GM20431 (cell line): ENCODE measurements around the gene MORC2.

Experiments used
- in situ Hi-C: fragments of 300-500 bp; cut with MseI, MboI; formaldehyde crosslinking; loops from one replicate; pipeline ENCODE4 v1.15.0; 2020; ENCODE audit warnings: low sequenced_read_pairs; ENCODE audit not compliant: unreplicated experiment

MORC2 gene

GRCh38 chr22:30891781-30892180 lies 76.8 kb downstream of the MORC2 start:
- in situ Hi-C loops: loop anchor here (25.0 kb wide), 1 partner anchor 254 kb away; the partner anchor contains the start of gene SLC35E4

GRCh38 chr22:30891443-30891755 lies 77.2 kb downstream of the MORC2 start:
- in situ Hi-C loops: loop anchor here (25.0 kb wide), 1 partner anchor 254 kb away; the partner anchor contains the start of gene SLC35E4

DNA sequence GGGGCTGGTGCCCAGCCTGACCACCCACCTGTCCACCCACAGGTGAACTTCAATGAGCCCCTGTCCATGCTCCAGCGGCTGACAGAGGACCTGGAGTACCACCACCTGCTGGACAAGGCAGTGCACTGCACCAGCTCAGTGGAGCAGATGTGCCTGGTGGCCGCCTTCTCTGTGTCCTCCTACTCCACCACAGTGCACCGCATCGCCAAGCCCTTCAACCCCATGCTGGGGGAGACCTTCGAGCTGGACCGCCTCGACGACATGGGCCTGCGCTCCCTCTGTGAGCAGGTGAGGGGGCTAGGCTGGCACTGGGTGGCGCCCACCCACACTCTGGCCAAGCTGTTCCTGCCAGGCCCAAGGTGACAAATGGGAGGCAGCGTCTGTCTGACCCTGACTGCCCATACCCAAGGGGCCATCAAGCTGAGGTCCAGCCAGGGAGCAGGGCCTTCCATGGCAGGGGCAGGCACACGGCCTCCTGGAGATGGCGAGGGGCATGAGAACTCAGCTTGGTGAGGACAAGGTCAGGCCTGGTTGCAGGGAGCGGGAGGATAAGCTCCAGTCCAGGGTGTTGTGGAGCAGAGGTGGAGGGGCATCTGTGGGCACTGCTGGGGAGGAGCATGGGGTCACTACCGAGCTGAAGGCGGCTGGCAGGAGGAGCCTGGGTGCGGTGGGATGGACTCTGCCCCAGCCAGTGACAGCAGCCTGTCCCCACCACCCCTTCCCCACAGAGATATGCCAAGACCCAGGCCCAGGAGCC lies 77.7 kb downstream of the MORC2 start:
- in situ Hi-C loops: loop anchor here (25.0 kb wide), 1 partner anchor 254 kb away; the partner anchor contains the start of gene SLC35E4

DNA sequence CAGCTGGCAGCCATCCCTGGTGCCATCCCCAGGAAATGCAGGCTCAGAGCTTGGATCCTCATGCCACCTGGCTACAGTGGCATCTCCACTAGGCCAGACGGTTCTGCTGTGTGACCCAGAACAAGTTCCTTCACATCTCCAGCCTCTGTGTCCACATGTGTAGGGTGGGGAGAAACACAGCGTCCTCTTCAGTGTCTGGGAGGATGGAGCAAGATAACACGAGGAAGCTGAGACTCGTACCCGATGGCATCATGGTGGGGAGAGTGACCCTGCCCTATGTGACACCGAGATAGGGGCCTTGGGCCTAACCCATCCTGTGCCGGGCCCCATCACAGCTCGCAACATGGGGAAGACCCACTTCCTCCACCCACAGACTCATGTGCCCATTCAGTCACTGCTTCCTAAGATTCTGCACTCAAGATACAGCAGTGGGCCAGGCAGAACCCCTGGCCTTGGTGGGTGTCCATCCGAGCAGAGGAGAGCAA lies 78.5 kb downstream of the MORC2 start:
- in situ Hi-C loops: loop anchor here (25.0 kb wide), 1 partner anchor 253 kb away; the partner anchor contains the start of gene SLC35E4

DNA sequence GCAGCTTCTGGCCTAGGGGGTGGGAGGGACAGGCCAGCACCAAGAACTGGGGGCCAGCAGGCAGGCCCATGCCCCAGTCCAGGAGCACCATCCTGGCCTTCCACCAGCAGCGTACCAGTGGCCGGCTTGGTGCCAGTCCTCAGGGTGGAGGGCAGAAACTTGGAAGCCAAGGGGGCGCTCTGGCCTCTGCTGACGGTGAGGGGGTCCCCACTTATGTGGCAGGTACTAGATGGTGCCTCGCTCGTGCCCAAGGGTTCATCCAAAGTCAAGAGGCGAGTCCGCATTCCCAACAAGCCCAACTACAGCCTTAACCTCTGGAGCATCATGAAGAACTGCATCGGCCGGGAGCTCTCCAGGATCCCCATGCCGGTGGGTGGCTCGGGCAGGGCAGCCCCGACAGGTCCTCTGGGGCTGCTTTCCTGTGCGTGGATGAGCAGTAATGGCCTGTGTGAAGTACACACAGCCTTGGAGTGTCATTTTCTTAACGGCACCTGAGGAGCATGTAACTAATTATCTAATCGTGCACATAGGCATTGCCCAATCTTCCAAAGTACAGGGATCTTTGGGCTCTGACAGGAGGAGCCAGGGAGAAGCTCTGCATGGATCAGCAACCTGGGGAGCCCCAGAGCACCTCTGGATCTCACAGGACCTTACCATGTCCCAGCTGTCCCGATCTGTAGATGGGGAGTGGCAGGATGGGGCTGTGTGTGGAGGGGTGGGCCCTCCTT lies 79.1 kb downstream of the MORC2 start:
- in situ Hi-C loops: loop anchor here (25.0 kb wide), 1 partner anchor 252 kb away; the partner anchor contains the start of gene SLC35E4

DNA sequence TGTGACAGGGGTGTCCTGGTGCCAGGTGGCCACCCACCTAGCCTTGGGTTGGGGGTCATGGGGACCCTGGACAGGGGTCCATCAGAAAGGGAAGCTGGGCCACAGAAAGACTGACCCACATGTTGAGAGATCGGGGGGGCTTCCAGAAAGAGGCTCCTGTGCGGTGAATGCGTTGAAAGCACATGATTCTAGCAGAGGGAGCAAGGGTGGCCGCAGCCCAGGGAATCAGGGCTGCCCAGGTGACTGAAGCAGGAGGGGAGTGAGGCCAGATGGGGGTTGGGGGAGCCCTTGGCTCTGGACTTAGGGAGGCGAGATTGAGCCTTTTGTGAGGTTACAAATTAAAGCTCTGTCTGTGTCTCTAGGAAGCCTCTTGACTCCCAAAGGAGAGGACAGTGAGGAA lies 80.7 kb downstream of the MORC2 start:
- in situ Hi-C loops: loop anchor here (25.0 kb wide), 1 partner anchor 251 kb away; the partner anchor contains the start of gene SLC35E4

GRCh38 chr22:30887453-30887852 lies 81.1 kb downstream of the MORC2 start:
- in situ Hi-C loops: loop anchor here (25.0 kb wide), 1 partner anchor 250 kb away; the partner anchor contains the start of gene SLC35E4

DNA sequence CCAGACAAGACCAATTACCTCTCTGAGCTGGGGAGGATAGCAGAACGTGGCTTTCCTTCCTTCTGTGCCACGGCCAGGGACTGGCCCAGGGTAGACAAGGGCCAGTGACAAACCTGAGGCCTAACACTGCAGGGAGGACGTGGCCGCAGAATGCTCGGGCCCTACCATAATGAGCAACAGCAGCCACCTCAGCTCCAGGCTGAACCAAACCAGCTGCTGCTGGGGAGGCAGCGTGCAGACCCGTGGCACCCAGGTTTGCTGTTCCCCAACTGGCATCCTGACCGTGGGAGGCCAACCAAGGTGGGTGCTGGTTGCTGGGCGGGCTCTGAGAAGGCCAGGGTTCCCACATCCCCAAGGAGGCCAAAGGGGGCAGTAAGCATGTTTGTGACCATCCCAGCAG lies 83.0 kb downstream of the MORC2 start:
- in situ Hi-C loops: loop anchor here (25.0 kb wide), 1 partner anchor 248 kb away; the partner anchor contains the start of gene SLC35E4

DNA sequence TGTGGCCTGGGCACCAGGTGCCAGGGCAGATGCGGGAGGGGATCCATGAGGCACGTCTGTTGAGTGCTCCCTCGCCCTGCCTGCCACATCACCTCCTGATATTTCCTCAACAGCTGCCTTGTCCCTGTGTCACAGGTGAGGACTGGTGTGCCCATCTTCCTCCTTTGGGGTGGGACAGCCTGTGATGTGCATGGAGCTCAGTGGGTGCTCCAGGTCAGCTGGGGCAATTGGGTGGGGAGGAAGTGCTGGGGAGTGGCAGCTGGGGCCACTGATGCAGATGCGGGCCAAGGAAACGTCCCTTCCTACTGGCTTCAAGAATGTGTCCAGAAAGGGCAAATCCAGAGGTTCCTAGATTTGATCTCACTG lies 83.6 kb downstream of the MORC2 start:
- in situ Hi-C loops: loop anchor here (25.0 kb wide), 1 partner anchor 248 kb away; the partner anchor contains the start of gene SLC35E4

GRCh38 chr22:30884211-30885000 lies 84.2 kb downstream of the MORC2 start:
- in situ Hi-C loops: loop anchor here (25.0 kb wide), 1 partner anchor 247 kb away; the partner anchor contains the start of gene SLC35E4

GRCh38 chr22:30883586-30884145 lies 84.9 kb downstream of the MORC2 start:
- in situ Hi-C loops: loop anchor here (25.0 kb wide), 1 partner anchor 246 kb away; the partner anchor contains the start of gene SLC35E4

- in situ Hi-C loops: loop anchor here (25.0 kb wide), 1 partner anchor 246 kb away; the partner anchor contains the start of gene SLC35E4
Observed at GRCh38 chr22:30882974-30883533, 85.5 kb downstream of the MORC2 start.

DNA sequence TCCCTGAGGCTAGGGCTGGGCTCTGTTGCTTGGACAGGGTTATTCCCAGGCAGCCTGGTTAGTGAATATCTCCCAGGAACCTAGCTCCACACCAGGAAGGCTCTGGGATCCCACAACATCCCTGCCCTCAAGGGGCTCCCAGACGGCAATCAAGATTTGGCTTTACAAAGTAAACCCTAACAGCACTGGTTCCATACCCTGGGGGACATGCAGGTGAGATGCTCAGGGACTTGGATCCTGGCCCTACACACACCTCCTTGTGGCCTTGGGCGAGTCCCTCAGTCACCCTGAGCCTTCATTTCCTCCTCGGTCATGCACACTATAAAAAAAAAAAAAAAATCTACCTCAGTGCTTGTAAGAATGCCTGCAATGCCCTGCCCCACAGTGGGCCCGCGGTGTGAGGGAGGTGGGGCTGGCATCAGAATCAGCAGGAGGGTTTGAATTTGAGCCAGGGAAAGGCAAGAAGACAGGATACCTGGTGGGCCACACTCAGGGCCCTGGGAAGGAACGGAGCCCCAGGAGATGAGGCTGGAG lies 86.3 kb downstream of the MORC2 start:
- in situ Hi-C loops: loop anchor here (25.0 kb wide), 1 partner anchor 245 kb away; the partner anchor contains the start of gene SLC35E4

GRCh38 chr22:30881361-30882183 lies 87.0 kb downstream of the MORC2 start:
- in situ Hi-C loops: loop anchor here (25.0 kb wide), 1 partner anchor 244 kb away; the partner anchor contains the start of gene SLC35E4

DNA sequence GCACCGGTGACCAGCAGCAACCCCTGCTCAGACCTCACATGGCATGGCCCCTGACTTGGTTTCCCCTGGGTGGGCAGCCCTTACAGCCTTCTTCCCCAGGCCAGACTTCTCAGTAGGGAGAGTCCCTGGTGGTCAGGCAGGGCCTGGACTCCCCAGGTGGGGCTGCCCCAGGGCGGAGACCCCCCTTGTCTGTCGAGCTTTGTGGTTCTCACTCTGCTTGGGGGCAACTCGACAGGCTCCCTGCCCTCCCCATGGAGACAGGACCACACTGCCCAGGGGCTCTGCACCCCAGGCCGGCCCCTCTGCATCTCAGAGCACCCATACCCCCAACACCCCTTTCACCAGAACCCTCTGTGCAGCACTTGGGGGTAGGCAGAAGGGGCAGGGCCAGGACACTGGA lies 87.7 kb downstream of the MORC2 start:
- in situ Hi-C loops: loop anchor here (25.0 kb wide), 1 partner anchor 244 kb away; the partner anchor contains the start of gene SLC35E4

- in situ Hi-C loops: loop anchor here (25.0 kb wide), 1 partner anchor 243 kb away; the partner anchor contains the start of gene SLC35E4
Observed at GRCh38 chr22:30880181-30880601, 88.4 kb downstream of the MORC2 start.

DNA sequence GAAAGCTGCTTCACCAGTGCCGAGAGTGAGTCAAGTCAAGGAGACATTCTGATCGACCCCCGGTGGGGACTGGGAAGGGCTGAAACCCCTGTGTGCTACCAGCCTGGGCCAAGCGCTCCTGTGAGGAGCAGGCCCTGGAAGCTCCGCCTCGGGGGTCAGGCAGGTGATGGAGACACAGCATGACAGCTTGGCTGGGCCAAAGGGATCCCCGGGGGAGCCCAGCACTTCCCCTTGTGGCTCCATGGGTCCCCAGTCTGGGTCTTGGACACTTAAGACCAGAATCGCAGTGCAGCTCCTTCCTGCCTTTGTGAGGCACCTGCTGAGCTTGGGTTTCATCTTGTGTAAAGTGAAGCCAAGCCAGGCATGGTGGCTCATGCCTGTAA lies 89.2 kb downstream of the MORC2 start:
- in situ Hi-C loops: loop anchor here (25.0 kb wide), 1 partner anchor 242 kb away; the partner anchor contains the start of gene SLC35E4
